ENCODE measurements around the gene DCTD. TPM values are rescaled to one million over a fixed set of nuclear protein-coding genes. Genes with fewer than 3 reads are reported as not detected.

DCTD gene
- total and polyA plus RNA-seq, 10 donors: 40.4 to 97.2 (median 72.7) TPM

GRCh38 chr4:182923796-182924340 lies 6.7 kb upstream of the DCTD start:
- H3K4me3 ChIP-seq: no peak overlapping the region
- 93 to 95% (median 94%) methylated on average over 10 of the region's 10 CpGs for WGBS, 5 donors
- peaks cover 4 to 9% (median 6%) of the 10 kb centered on the region in 6 donors for H3K4me1 ChIP-seq
- no peak overlapping the region for H3K27ac ChIP-seq
- H3K36me3 ChIP-seq: no peaks in the 10 kb centered on the region
- DNase-seq: no peak
- peaks cover 0 to 4% (median 0%) of the 10 kb centered on the region in 7 donors for H3K27me3 ChIP-seq (replicated peaks in 1 of 7)
- TF ChIP-seq, protein P1, sequence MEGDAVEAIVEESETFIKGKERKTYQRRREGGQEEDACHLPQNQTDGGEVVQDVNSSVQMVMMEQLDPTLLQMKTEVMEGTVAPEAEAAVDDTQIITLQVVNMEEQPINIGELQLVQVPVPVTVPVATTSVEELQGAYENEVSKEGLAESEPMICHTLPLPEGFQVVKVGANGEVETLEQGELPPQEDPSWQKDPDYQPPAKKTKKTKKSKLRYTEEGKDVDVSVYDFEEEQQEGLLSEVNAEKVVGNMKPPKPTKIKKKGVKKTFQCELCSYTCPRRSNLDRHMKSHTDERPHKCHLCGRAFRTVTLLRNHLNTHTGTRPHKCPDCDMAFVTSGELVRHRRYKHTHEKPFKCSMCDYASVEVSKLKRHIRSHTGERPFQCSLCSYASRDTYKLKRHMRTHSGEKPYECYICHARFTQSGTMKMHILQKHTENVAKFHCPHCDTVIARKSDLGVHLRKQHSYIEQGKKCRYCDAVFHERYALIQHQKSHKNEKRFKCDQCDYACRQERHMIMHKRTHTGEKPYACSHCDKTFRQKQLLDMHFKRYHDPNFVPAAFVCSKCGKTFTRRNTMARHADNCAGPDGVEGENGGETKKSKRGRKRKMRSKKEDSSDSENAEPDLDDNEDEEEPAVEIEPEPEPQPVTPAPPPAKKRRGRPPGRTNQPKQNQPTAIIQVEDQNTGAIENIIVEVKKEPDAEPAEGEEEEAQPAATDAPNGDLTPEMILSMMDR (IDR thresholded peaks at IDR 0.05 in 8 of 11, conservative IDR thresholded peaks at IDR 0.05 in 3 of 11): no peak
- no peak for TF ChIP-seq POLR2A (IDR thresholded peaks at IDR 0.05)
- no peak for TF ChIP-seq POLR2AphosphoS5 (IDR thresholded peaks at IDR 0.05)
- no peaks in the 10 kb centered on the region for H3K9me3 ChIP-seq
- intact Hi-C loops (cut with DNase I; ENCODE audit: low total_unique reads): loop anchor here (10.0 kb wide), 1 partner anchor 119 kb away; no protein-coding TSS in a partner anchor

DNA sequence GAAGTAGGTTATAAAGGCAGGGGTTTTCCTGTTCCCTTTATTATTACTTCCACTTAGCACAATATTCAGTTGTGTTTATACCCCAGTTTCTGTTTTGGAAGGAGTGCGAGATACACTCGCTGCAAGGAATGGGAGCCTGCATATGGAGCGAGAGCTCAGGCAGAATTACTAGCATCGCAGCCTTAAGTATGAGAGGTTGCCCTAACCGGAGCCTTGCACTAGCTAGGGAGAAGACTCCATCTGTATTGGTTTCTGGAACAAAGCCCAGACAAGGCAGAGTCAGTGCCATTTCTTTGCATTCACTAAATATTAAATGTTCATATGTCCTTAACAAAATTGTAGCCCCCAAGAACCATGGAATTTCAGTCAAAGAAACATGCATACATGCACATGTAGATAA lies 6.2 kb upstream of the DCTD start:
- intact Hi-C loops (cut with DNase I; ENCODE audit: low total_unique reads): loop anchor here (10.0 kb wide), 1 partner anchor 119 kb away; no protein-coding TSS in a partner anchor
- Histone ChIP-seq H3K36me3 (no peaks in the 10 kb centered on the region), H3K4me1 (peaks cover 8 to 14% (median 11%) of the 10 kb centered on the region in 6 donors), H3K27me3 (replicated peaks in 1 of 7) (peaks cover 0 to 4% (median 0%) of the 10 kb centered on the region in 7 donors), H3K9me3 (no peaks in the 10 kb centered on the region), H3K27ac (no peak overlapping the region), H3K4me3 (no peak overlapping the region)
- no peak for DNase-seq
- WGBS, 5 donors: 76 to 89% (median 81%) methylated on average over 5 of the region's 5 CpGs
- TF ChIP-seq POLR2A (IDR thresholded peaks at IDR 0.05): no peak
- TF ChIP-seq, protein P1 (IDR thresholded peaks at IDR 0.05 in 8 of 11, conservative IDR thresholded peaks at IDR 0.05 in 3 of 11): no peak
- no peak for TF ChIP-seq POLR2AphosphoS5 (IDR thresholded peaks at IDR 0.05)

DNA sequence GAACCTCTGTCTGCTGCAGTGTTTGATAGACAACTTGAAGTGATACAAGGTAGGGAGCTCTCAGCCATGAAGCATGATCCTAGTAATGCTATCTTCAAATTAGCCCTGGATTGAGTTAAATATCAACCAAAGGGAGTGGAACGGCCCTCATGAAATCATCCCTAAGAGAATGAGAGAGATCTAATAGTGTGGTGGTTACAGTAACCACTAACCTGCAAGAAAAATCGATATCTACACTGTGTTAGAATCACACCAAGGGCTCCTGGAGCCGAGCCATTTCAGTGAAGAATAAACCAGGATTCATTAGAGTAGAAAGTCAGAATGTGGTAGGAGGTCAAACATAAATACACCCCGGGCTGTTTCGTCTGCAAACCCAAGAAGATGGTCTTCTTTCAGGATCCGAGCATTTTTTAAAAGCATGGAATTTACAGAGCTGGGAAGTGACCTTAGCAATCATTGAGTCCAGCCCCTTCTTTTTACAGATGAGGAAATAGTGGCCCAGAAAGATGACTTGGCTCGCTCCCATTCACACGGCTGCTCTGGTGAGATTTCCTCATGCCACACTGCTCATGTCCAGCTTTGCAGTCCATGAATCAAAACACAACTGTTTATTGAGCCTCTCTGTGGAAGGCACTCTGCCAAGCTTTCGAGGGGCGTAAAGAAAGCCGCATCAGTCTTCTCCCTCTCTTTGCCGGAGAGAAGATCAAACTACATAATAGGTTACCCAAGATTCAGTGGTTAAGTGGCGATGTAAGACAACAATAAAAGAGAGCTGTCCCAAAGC lies 5.5 kb upstream of the DCTD start:
- H3K27ac ChIP-seq: no peak overlapping the region
- H3K36me3 ChIP-seq: no peaks in the 10 kb centered on the region
- TF ChIP-seq, protein P1 (IDR thresholded peaks at IDR 0.05 in 8 of 11, conservative IDR thresholded peaks at IDR 0.05 in 3 of 11): no peak
- DNase-seq: no peak
- 76 to 90% (median 81%) methylated on average over 13 of the region's 13 CpGs for WGBS, 5 donors
- peaks cover 12 to 21% (median 17%) of the 10 kb centered on the region in 6 donors for H3K4me1 ChIP-seq
- no peaks in the 10 kb centered on the region for H3K9me3 ChIP-seq
- H3K27me3 ChIP-seq (replicated peaks in 1 of 7): peaks cover 0 to 3% (median 0%) of the 10 kb centered on the region in 7 donors
- intact Hi-C loops (cut with DNase I; ENCODE audit: low total_unique reads): loop anchor here (10.0 kb wide), 1 partner anchor 118 kb away; no protein-coding TSS in a partner anchor
- H3K4me3 ChIP-seq: no peak overlapping the region

DNA sequence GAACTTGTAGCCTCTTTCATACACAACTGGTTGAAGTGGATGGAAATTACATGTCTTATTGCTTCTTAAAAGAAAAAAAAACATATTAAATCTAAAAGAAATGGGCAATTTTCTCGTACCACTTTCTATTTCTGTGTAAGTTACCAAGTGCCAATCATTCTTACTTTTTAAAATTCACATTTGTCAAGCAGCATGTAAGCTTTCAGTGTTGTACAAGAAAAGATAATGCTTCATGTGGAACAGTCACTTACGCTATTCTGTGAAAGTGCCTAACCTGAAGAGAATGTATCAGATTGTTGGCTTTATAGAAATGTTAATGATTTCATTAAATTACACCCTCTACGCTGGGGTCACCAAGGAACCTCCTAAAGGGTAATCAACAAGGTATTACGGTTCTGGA lies 4.4 kb upstream of the DCTD start:
- Histone ChIP-seq H3K27me3 (replicated peaks in 1 of 7) (no peaks in the 10 kb centered on the region), H3K4me3 (no peak overlapping the region), H3K27ac (no peak overlapping the region), H3K9me3 (no peaks in the 10 kb centered on the region), H3K36me3 (no peaks in the 10 kb centered on the region), H3K4me1 (peaks cover 12 to 23% (median 19%) of the 10 kb centered on the region in 6 donors)
- intact Hi-C loops (cut with DNase I; ENCODE audit: low total_unique reads): loop anchor here (10.0 kb wide), 1 partner anchor 117 kb away; no protein-coding TSS in a partner anchor
- 92 to 95% (median 92%) methylated on average over 4 of the region's 4 CpGs for WGBS, 5 donors
- no peak for DNase-seq
- TF ChIP-seq POLR2AphosphoS5 (IDR thresholded peaks at IDR 0.05): no peak
- TF ChIP-seq, protein P1 (IDR thresholded peaks at IDR 0.05 in 8 of 11, conservative IDR thresholded peaks at IDR 0.05 in 3 of 11): no peak
- TF ChIP-seq POLR2A (IDR thresholded peaks at IDR 0.05): no peak
